Erythroblast (primary cell): ENCODE results near the gene FAN1.

Experiments
- GATA1 ChIP-seq: IDR thresholded peaks from 2 replicates; pipeline ENCODE4 v1.6.1; 2011; ENCODE audit warnings: low read depth, mild to moderate bottlenecking, control low read depth, low read length, moderate library complexity
- POLR2A ChIP-seq: IDR thresholded peaks from 2 replicates; pipeline ENCODE4 v1.6.1; 2011; ENCODE audit warnings: mild to moderate bottlenecking, low read length

DNA sequence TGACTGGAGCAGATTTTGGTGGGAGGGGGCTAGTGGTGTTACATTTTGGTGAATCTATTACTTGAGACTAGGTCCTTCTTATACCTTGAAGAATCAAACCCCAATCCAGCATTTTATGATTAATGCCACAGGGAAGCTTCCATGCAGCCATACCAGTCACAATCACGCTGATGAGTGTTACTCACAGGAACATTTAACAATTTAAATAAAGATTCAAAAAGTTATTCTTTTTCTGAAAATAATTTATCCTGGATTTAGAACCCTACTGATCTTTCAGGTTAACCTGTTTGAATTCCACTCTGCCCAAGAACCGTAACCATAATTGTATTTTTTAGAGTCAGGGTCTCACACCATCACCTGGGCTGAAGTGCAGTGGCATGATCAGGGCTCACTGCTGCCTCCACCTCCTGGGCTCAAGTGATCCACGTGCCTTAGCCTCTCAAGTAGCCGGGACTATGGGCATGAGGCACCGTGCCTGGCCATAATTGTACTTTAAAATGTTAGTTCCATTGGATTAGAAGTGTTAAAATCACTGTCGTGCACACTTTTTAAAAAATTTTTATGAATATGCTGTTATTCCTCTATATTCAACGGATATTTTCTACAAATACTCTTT is 88.6 kb downstream of the FAN1 start:
- TF ChIP-seq POLR2A (no peak), GATA1 (no peak)
